ENCODE results near the gene NRN1L.

DNA sequence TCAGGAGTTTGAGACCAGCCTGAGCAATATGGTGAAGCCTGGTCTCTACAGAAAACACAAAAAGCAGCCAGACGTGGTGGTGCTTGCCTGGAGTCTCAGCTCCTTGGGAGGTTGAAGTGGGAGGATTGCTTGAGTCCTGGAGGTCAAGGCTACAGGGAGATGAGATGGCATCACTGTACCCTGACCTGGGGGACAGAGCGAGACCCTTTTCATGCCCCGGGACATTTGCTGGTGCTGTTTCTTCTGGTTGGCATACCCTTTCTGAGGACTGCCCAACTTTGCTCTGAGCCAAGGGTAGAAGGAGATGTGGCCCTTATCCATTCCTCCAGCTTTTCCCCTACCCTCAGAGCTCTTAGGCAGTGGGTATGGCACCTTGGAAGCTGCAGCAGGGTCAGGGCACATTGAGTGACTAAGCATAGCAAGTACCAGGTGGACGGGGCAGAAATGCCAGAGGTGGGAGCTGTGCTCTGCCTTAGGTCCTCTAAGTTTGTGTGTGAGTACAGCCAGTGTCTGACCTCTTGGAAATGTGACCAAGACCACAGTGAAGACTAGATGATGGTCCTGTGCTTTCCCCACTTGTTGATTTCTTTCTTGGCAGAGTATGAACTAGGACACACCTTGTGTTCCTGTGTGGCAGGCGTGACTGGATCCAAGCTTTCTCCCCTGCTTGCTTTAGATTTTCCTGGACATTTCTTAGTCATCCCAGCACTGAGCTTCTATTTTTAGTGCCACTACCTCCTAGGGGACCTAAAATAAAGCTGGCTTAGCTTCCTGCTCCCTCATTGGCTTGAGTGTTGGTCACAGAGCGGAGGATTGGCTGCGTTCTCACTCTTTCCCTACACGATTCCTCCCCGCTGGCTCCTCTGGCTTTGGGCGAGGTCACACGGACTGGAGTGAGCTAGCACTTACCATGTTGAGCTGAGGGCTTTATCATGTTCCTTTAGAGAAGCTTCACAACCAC, 21.8 kb upstream of the NRN1L start:
- TF ChIP-seq, protein P1, sequence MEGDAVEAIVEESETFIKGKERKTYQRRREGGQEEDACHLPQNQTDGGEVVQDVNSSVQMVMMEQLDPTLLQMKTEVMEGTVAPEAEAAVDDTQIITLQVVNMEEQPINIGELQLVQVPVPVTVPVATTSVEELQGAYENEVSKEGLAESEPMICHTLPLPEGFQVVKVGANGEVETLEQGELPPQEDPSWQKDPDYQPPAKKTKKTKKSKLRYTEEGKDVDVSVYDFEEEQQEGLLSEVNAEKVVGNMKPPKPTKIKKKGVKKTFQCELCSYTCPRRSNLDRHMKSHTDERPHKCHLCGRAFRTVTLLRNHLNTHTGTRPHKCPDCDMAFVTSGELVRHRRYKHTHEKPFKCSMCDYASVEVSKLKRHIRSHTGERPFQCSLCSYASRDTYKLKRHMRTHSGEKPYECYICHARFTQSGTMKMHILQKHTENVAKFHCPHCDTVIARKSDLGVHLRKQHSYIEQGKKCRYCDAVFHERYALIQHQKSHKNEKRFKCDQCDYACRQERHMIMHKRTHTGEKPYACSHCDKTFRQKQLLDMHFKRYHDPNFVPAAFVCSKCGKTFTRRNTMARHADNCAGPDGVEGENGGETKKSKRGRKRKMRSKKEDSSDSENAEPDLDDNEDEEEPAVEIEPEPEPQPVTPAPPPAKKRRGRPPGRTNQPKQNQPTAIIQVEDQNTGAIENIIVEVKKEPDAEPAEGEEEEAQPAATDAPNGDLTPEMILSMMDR (IDR thresholded peaks at IDR 0.05; ENCODE audit: borderline replicate concordance, extremely low read depth, low read length, poor library complexity, severe bottlenecking): no peak
- no peak for TF ChIP-seq EZH2 (IDR thresholded peaks at IDR 0.05; ENCODE audit: borderline replicate concordance, low read depth, low read length, severe bottlenecking)
